ENCODE results near the gene CTRB2. TPM values are rescaled to one million over a fixed set of nuclear protein-coding genes. Genes with fewer than 3 reads are reported as not detected.

The CTRB2 gene
- total RNA-seq, 8 experiments from 2014 or later: 0.07 to 0.87 (median 0.29) TPM; not detected in 1

Other genes with a start within 250 kb of the CTRB2 start
- gene WDR59, start 222.0 kb downstream of the CTRB2 start, total RNA-seq: 10 to 100 TPM; 13.2 to 66.4 (median 22.4) TPM
- gene ZNRF1, start 208.1 kb downstream of the CTRB2 start, total RNA-seq: 10 to 100 TPM in 6 of 8 experiments, 1 to 10 TPM in 2; 7.7 to 20.2 (median 14.2) TPM
- 1 to 10 TPM in 4 of 8 experiments, under 1 TPM in 4; 0.33 to 2.8 (median 1.0) TPM for gene LDHD, start 90.4 kb downstream of the CTRB2 start, total RNA-seq
- gene ZFP1, start 58.6 kb downstream of the CTRB2 start, total RNA-seq: 10 to 100 TPM in 6 of 8 experiments, 1 to 10 TPM in 2; 3.4 to 33.6 (median 22.6) TPM
- 1 to 10 TPM in 2 of 8 experiments, under 1 TPM in 6; 0.11 to 1.5 (median 0.41) TPM for gene CTRB1, start 11.8 kb upstream of the CTRB2 start, total RNA-seq
- 10 to 100 TPM; 14.5 to 38.4 (median 22.2) TPM for gene BCAR1, start 44.5 kb upstream of the CTRB2 start, total RNA-seq
- gene CFDP1, start 226.3 kb upstream of the CTRB2 start, total RNA-seq: 100 to 1,000 TPM in 5 of 8 experiments, 10 to 100 TPM in 3; 43.5 to 130 (median 107) TPM